Measurements from ENCODE around the gene RAPGEF2. TPM values are rescaled to one million over a fixed set of nuclear protein-coding genes. Genes with fewer than 3 reads are reported as not detected.

RAPGEF2 gene
- total and polyA plus RNA-seq, 9 of the 15 experiments (the other 6 are each of a cell fraction or from before 2014, with no cell fraction given) = 3.1 to 32.6 (median 23.1) TPM

GRCh38 chr4:159071178-159071968 lies 31.5 kb upstream of the RAPGEF2 start:
- no peak for DNase-seq (ENCODE audit: extremely low read depth in 1 of 4, low spot score in 3 of 4)
- Histone ChIP-seq H3K9me1 (ENCODE audit: control insufficient read depth, insufficient read depth, low read length) (no peaks in the 10 kb centered on the region), H4K20me1 (replicated peaks; ENCODE audit: control insufficient read depth, insufficient read depth, low read length) (no peaks in the 10 kb centered on the region), H3K27me3 (ENCODE audit: control insufficient read depth in 2 of 2, insufficient read depth in 2 of 2, low read length in 2 of 2) (no peaks in the 10 kb centered on the region), H3K36me3 (ENCODE audit: control insufficient read depth, insufficient read depth, low read length) (no peaks in the 10 kb centered on the region), H2AFZ (ENCODE audit: low read depth, low read length) (no peak overlapping the region; the same call in 1 of the 2 replicates), H3K9me3 (replicated peaks; ENCODE audit: control insufficient read depth, insufficient read depth, low read depth, low read length) (no peaks in the 10 kb centered on the region), H3K4me3 (no peak overlapping the region), H3K9ac (ENCODE audit: insufficient read depth in 1 of 2, low read depth in 2 of 2, low read length in 2 of 2) (no peak overlapping the region), H3K4me1 (replicated peaks in 1 of 2; ENCODE audit: control insufficient read depth in 2 of 2, insufficient read depth in 2 of 2, low read length in 2 of 2) (no peaks in the 10 kb centered on the region), H3K27ac (ENCODE audit: extremely low read depth, low read depth, low read length) (no peak overlapping the region), H3K4me2 (ENCODE audit: insufficient read depth, low read length) (no peak overlapping the region), H3K79me2 (ENCODE audit: control insufficient read depth, insufficient read depth, low read length) (no peaks in the 10 kb centered on the region)
- TF ChIP-seq JUND (IDR thresholded peaks at IDR 0.05; ENCODE audit: borderline replicate concordance, low read depth, low read length) (peak; percentile 30; the same call in 1 of the 2 replicates), JUND (tag; IDR thresholded peaks at IDR 0.05; ENCODE audit: borderline replicate concordance, low read depth, low read length) (no peak), ATF3 (IDR thresholded peaks at IDR 0.05) (peak; percentile 37; the same call in 1 of the 2 replicates), ATF3 (CRISPR knock-in tag; conservative IDR thresholded peaks at IDR 0.05) (no peak), ZEB2 (IDR thresholded peaks at IDR 0.05) (no peak)
- 25% methylated on average over 1 of the region's 1 CpG for WGBS (ENCODE audit: insufficient coverage, low coverage, missing lambda C conversion rate)
- intact Hi-C loops (cut with micrococcal nuclease) = no loop called here
- BruUV-seq (replicated peaks) = no TSS peak
- in situ Hi-C loops (cut with MboI) = no loop called here
- no peak for FAIRE-seq
- ATAC-seq = peak; percentile 32; the same call in 2 of the 3 replicates
- ChIA-PET POLR2A (interaction anchor here (0.6 kb wide), 1 partner anchor 165 kb away, joined by 3 read pairs; no protein-coding TSS in a partner anchor), CTCF (ENCODE audit: low intra/inter-chr PET ratio) (no interaction called here)
